Stimulated activated naive CD8-positive, alpha-beta T cell treated with anti-CD3 and anti-CD28 coated beads, Interleukin-15, Interleukin-2, amounts not matched to agents 100 ng/mL and 50 ng/mL, for 24 hours (primary cell): ENCODE measurements around the gene ADSL.

ENCODE experiments used
- H3K27ac Mint-ChIP-seq: one replicate; pipeline ENCODE4 v1.8.0; 2021; ENCODE audit warnings: mild to moderate bottlenecking, mixed read lengths
- H3K27me3 Mint-ChIP-seq: one replicate; pipeline ENCODE4 v1.8.0; 2021; ENCODE audit warnings: mixed read lengths
- H3K36me3 Mint-ChIP-seq: one replicate; pipeline ENCODE4 v1.8.0; 2021; ENCODE audit warnings: low read depth, mixed read lengths
- H3K4me1 Mint-ChIP-seq: one replicate; pipeline ENCODE4 v1.8.0; 2021; ENCODE audit warnings: low read depth, mixed read lengths
- H3K4me3 Mint-ChIP-seq: one replicate; pipeline ENCODE4 v1.8.0; 2021; ENCODE audit warnings: mild to moderate bottlenecking, mixed read lengths
- H3K9me3 Mint-ChIP-seq: one replicate; pipeline ENCODE4 v1.8.0; 2021; ENCODE audit warnings: mixed read lengths

Gene ADSL

GRCh38 chr22:40420341-40421081 lies 74.2 kb downstream of the ADSL start:
- peaks cover 19% of the 10 kb centered on the region for H3K4me1 Mint-ChIP-seq
- H3K27ac Mint-ChIP-seq = no peak overlapping the region
- H3K27me3 Mint-ChIP-seq = no peaks in the 10 kb centered on the region
- peaks cover 38% of the 10 kb centered on the region for H3K36me3 Mint-ChIP-seq
- no peaks in the 10 kb centered on the region for H3K9me3 Mint-ChIP-seq
- no peak overlapping the region for H3K4me3 Mint-ChIP-seq

GRCh38 chr22:40421082-40421350 lies 74.7 kb downstream of the ADSL start:
- Mint-ChIP-seq H3K27ac (no peak overlapping the region), H3K4me1 (peaks cover 14% of the 10 kb centered on the region), H3K27me3 (no peaks in the 10 kb centered on the region), H3K9me3 (no peaks in the 10 kb centered on the region), H3K4me3 (no peak overlapping the region), H3K36me3 (peaks cover 33% of the 10 kb centered on the region)

GRCh38 chr22:40421941-40422340 lies 75.6 kb downstream of the ADSL start:
- H3K27ac Mint-ChIP-seq = peak overlapping the region; percentile 56
- H3K9me3 Mint-ChIP-seq = no peaks in the 10 kb centered on the region
- no peaks in the 10 kb centered on the region for H3K27me3 Mint-ChIP-seq
- no peak overlapping the region for H3K4me3 Mint-ChIP-seq
- H3K4me1 Mint-ChIP-seq = peaks cover 5% of the 10 kb centered on the region
- H3K36me3 Mint-ChIP-seq = peaks cover 28% of the 10 kb centered on the region

- Mint-ChIP-seq H3K9me3 (no peaks in the 10 kb centered on the region), H3K4me3 (no peak overlapping the region), H3K36me3 (peaks cover 30% of the 10 kb centered on the region), H3K4me1 (peaks cover 4% of the 10 kb centered on the region), H3K27ac (peak overlapping the region; percentile 60), H3K27me3 (no peaks in the 10 kb centered on the region)
Observed at GRCh38 chr22:40422558-40423309, 76.4 kb downstream of the ADSL start.

GRCh38 chr22:40423310-40423688 lies 77.0 kb downstream of the ADSL start:
- H3K27ac Mint-ChIP-seq = peak overlapping the region; percentile 60
- H3K4me1 Mint-ChIP-seq = peaks cover 4% of the 10 kb centered on the region
- H3K4me3 Mint-ChIP-seq = no peak overlapping the region
- H3K36me3 Mint-ChIP-seq = peaks cover 32% of the 10 kb centered on the region
- no peaks in the 10 kb centered on the region for H3K27me3 Mint-ChIP-seq
- H3K9me3 Mint-ChIP-seq = no peaks in the 10 kb centered on the region

- no peak overlapping the region for H3K4me3 Mint-ChIP-seq
- no peaks in the 10 kb centered on the region for H3K27me3 Mint-ChIP-seq
- no peaks in the 10 kb centered on the region for H3K9me3 Mint-ChIP-seq
- H3K27ac Mint-ChIP-seq = peak overlapping the region; percentile 41
- H3K36me3 Mint-ChIP-seq = peaks cover 38% of the 10 kb centered on the region
- peaks cover 4% of the 10 kb centered on the region for H3K4me1 Mint-ChIP-seq
Observed at GRCh38 chr22:40423882-40424640, 77.8 kb downstream of the ADSL start.

GRCh38 chr22:40425082-40425481 lies 78.8 kb downstream of the ADSL start:
- Mint-ChIP-seq H3K27ac (no peak overlapping the region), H3K4me1 (no peaks in the 10 kb centered on the region), H3K9me3 (no peaks in the 10 kb centered on the region), H3K4me3 (no peak overlapping the region), H3K27me3 (no peaks in the 10 kb centered on the region), H3K36me3 (peaks cover 47% of the 10 kb centered on the region)

- Mint-ChIP-seq H3K27me3 (no peaks in the 10 kb centered on the region), H3K4me1 (no peaks in the 10 kb centered on the region), H3K4me3 (no peak overlapping the region), H3K27ac (peak overlapping the region; percentile 55), H3K9me3 (no peaks in the 10 kb centered on the region), H3K36me3 (peaks cover 52% of the 10 kb centered on the region)
Observed at GRCh38 chr22:40426594-40427333, 80.5 kb downstream of the ADSL start.

- Mint-ChIP-seq H3K4me1 (peaks cover 20% of the 10 kb centered on the region), H3K36me3 (peaks cover 48% of the 10 kb centered on the region)
Observed at GRCh38 chr22:40428796-40429195, 82.5 kb downstream of the ADSL start.

GRCh38 chr22:40429481-40429880 lies 83.2 kb downstream of the ADSL start:
- H3K4me3 Mint-ChIP-seq = no peak overlapping the region
- H3K36me3 Mint-ChIP-seq = peaks cover 53% of the 10 kb centered on the region
- H3K9me3 Mint-ChIP-seq = no peaks in the 10 kb centered on the region
- no peaks in the 10 kb centered on the region for H3K27me3 Mint-ChIP-seq
- H3K27ac Mint-ChIP-seq = no peak overlapping the region
- peaks cover 27% of the 10 kb centered on the region for H3K4me1 Mint-ChIP-seq

More at GRCh38 chr22:40428796-40429195, 82.5 kb downstream of the ADSL start:
- Mint-ChIP-seq H3K9me3 (no peaks in the 10 kb centered on the region), H3K4me3 (no peak overlapping the region), H3K27me3 (no peaks in the 10 kb centered on the region), H3K27ac (no peak overlapping the region)

GRCh38 chr22:40430991-40431390 lies 84.7 kb downstream of the ADSL start:
- Mint-ChIP-seq H3K4me1 (peaks cover 42% of the 10 kb centered on the region), H3K9me3 (no peaks in the 10 kb centered on the region), H3K27me3 (no peaks in the 10 kb centered on the region), H3K4me3 (no peak overlapping the region), H3K27ac (no peak overlapping the region), H3K36me3 (peaks cover 62% of the 10 kb centered on the region)

GRCh38 chr22:40432157-40432556 lies 85.9 kb downstream of the ADSL start:
- Mint-ChIP-seq H3K4me3 (no peak overlapping the region), H3K9me3 (no peaks in the 10 kb centered on the region), H3K36me3 (peaks cover 57% of the 10 kb centered on the region), H3K4me1 (peaks cover 54% of the 10 kb centered on the region), H3K27me3 (no peaks in the 10 kb centered on the region), H3K27ac (no peak overlapping the region)

- Mint-ChIP-seq H3K4me3 (no peak overlapping the region), H3K36me3 (peaks cover 56% of the 10 kb centered on the region), H3K9me3 (no peaks in the 10 kb centered on the region), H3K27me3 (no peaks in the 10 kb centered on the region), H3K4me1 (peaks cover 58% of the 10 kb centered on the region), H3K27ac (no peak overlapping the region)
Observed at GRCh38 chr22:40432625-40433024, 86.3 kb downstream of the ADSL start.

GRCh38 chr22:40433416-40434090 lies 87.3 kb downstream of the ADSL start:
- Mint-ChIP-seq H3K27ac (peak overlapping the region; percentile 52), H3K36me3 (peaks cover 52% of the 10 kb centered on the region), H3K9me3 (no peaks in the 10 kb centered on the region), H3K27me3 (no peaks in the 10 kb centered on the region), H3K4me1 (peaks cover 67% of the 10 kb centered on the region), H3K4me3 (no peak overlapping the region)
